ENCODE measurements around the gene ABCE1.
A peak's percentile ranks its signal among the peaks of the same experiment; 100 is the strongest.
"Not testable (repeated sequence)": the region's sequence is repeated elsewhere in the genome, so short reads cannot be mapped to it uniquely, and the experiment has no call there.

Gene ABCE1

DNA sequence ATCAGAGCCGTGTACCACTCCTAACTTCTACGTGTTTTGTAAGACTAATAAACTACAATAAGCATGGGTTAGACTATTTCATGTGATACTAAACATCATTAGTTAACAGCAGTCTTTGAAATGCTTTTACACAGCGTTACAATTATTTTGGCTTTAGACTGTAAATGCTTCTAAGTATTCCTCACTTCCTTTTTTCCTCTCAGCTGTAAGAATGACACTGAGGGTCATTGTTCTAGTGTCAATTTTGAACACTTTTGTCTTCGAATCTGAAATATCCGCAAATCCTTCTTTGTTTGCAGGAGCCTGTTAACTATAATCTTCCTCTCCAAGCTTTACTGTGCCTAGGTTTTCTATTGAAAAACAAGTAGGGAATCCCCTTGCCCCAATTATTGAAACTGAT, 1.5 kb downstream of the ABCE1 start:
- peak overlapping the region; percentile 72 to 94 (median 83) for H3K4me3 ChIP-seq

DNA sequence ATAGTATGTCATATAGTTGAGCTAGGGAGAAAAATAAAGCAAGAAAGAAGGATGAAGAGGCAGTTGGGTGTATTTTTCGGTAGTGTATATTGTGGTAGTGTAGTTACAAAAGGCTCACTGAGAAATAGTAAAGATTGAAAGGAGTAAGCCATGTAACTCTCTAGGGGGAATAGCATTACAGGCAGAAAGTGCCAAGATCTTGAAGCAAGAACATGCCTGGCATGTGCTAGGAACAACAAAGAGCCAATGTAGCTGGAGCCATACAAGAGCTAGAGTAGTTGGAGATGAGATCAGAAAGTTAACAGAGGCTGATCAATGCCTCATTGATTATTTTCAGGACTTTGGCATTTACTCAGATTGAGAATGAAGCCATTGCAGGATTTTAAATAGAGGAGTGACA, 3.0 kb downstream of the ABCE1 start:
- H3K4me3 ChIP-seq = no peak overlapping the region
- H3K27ac ChIP-seq = no peak overlapping the region

More for the DNA sequence above, 1.5 kb downstream of the ABCE1 start:
- H3K27ac ChIP-seq = peak overlapping the region in 8 of 21 experiments; percentile 13 to 97 (median 93)

DNA sequence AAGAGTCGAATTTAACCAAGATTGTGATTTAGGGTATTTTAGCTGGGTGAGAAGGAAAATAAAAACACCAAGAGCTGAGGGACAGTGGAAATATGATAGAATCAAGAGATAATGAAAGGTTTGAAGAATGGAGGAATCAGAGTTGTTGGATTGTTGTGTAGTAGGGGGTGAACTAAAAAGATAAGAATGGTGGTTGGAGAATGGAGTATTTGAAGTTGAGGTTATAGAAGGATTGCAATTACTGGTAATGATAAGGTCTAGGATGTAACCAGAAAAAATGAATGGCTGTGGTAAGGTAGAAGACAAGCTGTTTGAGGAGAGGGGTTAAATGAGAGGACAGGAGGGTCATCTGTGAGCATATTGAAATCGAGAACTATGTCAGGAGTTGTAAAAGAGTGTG, 4.5 kb downstream of the ABCE1 start:
- H3K27ac ChIP-seq = no peak overlapping the region
- H3K4me3 ChIP-seq = no peak overlapping the region

DNA sequence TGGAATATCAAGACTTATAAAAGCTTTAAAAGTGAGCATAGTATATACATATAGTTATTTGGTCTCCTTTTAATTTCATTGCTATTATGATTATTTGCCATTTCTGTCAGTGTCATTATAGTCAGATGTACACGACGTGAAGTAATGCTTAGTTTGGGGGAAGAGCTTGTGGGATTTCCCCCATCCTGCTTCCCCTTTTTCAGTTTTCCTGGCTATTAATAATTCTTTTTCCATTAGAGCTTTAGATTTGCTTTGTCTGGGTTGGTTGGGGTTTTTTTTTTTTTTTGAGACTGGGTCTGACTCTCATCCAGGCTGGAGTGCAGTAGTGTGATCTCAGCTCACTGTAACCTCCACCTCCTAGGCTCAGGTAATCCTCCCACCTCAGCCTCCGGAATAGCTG, 5.4 kb downstream of the ABCE1 start:
- Histone ChIP-seq H3K4me3 (no peak overlapping the region), H3K27ac (no peak overlapping the region)

DNA sequence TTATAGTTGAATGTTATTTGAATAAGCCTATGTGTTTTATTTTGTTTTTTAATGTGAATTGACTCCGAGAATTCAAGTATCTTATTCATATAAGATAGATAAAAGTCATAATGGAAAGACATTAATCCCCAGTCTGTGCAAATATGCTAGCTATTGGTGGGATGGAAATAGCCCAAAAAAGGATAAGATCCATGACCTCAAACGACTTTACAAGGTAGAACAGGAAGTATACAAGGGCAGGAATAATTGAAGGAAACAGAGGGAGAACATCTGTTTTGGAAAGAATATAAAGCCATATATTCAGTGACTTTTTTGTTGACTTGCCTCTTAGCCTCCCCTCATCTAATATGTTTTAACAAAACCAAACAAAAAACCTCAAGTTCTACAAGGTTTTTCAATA, 9.0 kb downstream of the ABCE1 start:
- Histone ChIP-seq H3K27ac (no peak overlapping the region), H3K4me3 (no peak overlapping the region)

DNA sequence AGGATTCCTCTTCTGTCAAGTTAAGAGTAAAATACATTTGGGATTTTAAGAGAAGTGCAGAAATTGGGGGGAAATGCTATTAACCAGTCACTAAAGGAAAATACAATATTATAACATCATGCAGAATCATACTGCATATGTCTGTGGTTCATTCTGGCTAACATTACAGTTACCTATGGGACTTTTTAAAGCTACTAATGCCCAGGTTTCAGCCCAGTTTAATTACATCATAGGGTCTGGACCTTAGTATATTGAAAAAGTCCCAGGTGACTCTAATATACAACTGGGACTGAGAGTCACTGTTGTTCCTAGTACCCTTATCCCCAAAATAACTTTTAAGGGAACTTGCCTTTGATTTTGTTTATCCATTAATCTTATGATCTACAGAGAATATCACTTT, 10.0 kb downstream of the ABCE1 start:
- Histone ChIP-seq H3K4me3 (no peak overlapping the region), H3K27ac (no peak overlapping the region)

DNA sequence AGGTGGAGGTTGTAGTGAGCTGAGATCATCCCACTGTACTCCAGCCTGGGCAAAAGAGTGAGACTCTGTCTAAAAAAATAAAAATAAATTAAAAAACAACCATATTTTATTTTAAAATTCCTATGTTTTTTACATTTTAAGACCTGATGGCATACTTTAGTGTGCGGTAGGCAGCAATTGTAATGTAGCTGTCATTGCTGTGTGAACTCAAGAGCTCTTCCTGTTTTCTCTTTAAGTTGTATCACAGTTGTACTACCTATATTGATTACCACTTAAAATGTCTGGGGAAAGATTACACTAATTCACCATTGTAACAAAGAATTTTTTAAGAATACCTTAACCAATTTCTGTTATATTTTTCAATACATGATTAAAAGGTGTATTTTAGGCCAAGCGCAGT, 27.3 kb downstream of the ABCE1 start:
- Histone ChIP-seq H3K4me3 (no peak overlapping the region), H3K27ac (peak overlapping the region in 3 of 21 experiments; percentile 36 to 72 (median 49))

DNA sequence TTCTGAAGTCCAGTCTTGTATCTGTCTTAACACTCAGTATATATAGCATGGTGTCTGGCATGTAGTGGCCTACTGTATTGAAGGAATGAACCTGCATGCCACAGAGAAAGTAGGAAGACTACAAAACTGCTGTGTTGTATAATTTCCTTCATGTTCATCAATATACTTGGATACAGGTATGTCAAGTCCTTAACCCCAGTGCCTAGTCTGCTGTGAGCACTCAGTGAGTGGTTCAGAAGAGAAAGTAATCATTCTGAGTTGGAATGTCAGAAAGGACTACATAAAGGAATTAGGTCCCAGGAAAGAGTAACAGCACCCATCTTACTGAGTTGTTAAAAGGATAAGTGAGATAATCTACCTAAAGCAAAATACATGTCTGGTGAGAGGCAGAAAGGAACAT, 32.0 kb downstream of the ABCE1 start:
- Histone ChIP-seq H3K27ac (no peak overlapping the region), H3K4me3 (no peak overlapping the region)

DNA sequence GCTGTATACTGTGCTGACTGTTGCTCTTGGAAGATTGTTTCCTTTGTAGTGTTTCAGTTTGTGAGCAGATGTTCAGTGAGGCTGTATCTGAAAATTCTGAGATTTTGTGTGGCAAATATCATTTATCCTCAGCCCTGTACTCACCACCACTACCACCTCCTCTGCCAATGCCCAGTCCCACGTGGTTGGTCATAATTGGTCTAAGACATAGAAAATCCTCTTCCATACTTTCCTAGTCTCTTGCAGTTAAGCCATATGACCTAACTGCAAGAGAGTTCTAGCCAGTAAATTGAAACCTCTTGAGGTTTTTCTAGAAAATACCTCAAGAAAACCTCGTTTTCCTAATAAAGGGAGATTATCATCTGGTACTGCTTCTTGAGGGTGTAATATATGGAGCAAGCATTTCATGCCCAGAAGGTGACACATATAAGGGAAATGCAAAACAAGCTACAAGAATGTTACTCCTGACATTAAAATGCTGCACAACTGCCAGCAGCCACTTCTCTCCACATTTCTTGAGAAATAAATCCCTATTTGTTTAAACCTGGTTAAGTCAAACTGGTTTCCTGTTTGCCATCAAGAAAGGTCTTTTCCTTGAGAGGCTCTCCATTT, 32.8 kb downstream of the ABCE1 start:
- H3K27ac ChIP-seq = peak overlapping the region in 2 of 21 experiments; percentile 11 to 19
- H3K4me3 ChIP-seq = no peak overlapping the region

DNA sequence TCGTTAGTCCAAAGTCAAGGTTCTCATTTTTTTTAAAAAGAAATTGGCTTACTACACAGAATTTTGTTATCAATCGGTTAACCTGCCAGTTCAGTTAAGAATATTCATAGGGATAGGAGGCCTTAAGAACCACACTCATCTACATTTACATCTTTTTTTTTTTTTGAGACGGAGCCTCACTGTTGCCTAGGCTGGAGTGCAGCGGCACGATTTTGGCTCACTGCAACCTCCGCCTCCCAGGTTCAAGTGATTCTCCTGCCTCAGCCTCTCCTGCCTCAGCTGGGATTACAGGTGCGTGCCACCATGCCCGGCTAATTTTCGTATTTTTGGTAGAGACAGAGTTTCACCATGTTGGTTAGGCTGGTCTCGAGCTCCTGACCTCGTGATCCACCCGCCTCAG, 33.7 kb downstream of the ABCE1 start:
- peak overlapping the region in 1 of 21 experiments; percentile 11 for H3K27ac ChIP-seq
- H3K4me3 ChIP-seq = no peak overlapping the region

DNA sequence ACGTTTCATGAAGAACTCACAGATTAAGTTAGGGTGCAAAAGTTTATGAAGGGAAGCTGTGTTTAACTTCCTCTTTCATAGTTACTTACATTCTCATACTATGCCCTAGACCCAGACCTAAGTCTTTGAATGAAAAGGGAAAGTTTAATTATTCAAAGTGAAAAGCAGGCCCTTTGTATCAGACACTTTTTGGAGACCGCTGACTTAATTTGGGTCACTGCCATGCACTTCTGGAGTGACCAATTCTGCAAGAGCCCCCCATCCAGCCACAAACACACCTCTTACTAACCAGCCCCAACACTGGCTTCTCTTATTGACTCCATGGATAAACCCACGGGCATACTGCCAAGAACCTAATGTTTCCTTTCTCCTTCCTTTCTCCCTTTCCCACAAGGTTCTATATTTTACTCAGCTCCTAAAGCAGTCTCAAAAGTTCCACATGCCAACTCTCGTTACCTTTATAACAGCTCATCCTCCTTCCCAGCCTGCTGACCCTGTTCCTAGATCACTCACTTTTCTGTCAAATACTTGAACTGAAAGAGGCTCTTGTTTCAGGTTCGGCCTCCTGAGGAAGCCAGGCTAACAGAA, 34.5 kb downstream of the ABCE1 start:
- peak overlapping the region in 2 of 21 experiments; percentile 27 to 32 for H3K27ac ChIP-seq
- no peak overlapping the region for H3K4me3 ChIP-seq

DNA sequence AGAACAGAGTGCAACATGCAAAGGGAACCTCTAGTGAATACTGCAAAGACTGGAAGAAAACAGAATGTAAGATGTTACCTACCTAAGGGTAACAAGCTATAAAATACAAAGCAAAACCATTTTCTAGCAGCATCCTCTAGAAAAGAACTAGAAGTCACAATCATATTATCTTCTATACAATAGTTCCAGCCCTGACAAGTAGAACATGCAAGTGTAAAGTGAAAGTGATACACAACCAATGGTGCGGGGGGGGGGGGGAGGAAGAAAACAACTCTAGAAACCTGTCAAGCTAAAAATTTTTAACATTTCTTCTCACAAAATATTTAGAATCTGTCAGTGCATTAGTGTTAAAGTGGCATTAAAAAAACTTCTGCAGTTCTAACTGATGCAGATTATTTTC, 38.1 kb downstream of the ABCE1 start:
- not testable (repeated sequence) for H3K27ac ChIP-seq

DNA sequence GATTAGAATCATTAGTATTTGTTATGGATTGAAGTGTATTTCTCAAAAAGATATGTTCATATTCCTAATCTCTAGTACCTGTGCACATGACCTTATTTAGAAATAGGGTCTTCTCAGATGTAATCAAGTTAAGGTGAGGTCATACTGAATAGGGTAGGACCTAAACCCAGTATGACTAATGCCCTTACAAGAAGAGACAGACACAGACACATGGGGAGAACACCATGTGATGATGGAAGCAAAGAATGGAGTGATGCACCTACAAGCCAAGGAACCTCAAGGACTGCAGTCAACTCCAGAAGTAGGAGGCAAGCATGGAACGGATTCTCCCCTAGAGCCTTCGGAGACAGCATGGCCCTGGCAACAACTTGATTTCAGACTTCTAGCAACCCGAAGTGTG, 50.9 kb downstream of the ABCE1 start:
- no peak overlapping the region for H3K27ac ChIP-seq
- H3K4me3 ChIP-seq = no peak overlapping the region

More for the DNA sequence above, 38.1 kb downstream of the ABCE1 start:
- H3K4me3 ChIP-seq = not testable (repeated sequence)

DNA sequence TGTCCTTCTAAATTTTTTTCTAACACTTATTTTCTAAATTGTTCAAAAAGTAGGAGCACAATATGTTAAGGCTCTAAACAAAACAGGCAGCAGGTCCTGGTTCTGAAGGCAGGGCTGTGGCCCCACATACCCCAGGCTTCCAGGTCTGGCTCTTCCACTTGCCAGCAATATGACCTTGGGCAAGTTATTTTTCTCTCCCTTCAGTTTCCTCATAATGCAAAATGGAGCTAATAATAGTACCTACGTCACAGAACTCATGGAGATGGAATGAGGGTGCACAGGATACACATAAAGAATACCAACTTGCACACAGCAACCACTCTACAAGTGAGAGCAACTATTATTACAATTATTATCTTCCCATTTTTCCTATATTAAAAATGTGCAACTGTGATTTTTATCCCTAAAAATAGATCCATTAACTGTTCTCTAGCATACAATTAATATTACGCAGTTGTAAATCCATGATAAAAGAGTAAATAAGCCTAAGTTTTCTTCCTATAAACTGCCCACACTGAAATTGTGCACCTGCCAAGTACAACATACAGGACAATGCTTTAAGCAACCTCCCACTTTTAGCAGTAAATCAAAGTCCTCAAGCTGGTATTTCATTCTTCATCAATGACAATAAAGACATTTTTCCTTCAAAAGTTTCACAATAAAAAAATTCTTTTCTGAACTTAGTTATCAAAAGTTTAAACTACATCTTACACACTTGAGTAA, 55.2 kb downstream of the ABCE1 start:
- no peak overlapping the region for H3K4me3 ChIP-seq
- H3K27ac ChIP-seq = no peak overlapping the region

DNA sequence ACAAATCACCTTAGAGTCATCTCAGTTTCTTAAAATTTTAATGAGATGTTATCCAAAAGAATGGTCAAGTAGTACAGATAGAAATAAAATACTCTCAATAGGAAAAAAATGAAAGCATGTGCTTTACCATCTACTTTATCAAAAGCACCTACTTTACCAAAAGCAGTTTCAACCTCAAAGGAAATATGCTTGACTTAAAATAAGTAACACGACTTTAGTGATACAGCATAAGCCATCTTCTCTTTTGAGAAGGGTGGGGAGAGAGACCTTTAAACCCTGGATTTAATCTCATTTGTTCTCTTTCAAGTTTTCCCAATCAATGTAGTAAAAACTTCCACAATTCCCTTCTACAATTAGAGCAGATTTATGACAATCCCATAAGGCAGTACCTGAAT, 55.8 kb downstream of the ABCE1 start:
- Histone ChIP-seq H3K27ac (no peak overlapping the region), H3K4me3 (no peak overlapping the region)

DNA sequence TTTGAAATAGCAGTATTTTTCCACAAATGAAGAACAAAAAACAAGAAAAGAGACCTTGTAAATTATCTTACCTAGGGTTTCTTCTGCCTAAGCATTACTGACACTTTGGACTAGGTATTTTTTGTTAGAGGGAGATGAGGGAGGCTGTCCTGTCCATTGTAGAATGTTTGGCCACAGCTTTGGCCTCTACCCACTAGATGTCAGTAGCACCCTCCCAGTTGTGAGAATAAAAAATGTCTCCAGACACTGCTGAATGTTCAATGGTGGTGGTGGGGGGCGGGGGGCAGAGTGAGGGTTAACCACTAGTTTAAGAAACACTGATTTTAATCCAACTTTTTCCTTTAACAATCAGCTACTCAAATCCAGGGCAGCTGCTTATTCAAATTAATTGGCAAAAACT, 56.5 kb downstream of the ABCE1 start:
- Histone ChIP-seq H3K4me3 (no peak overlapping the region), H3K27ac (no peak overlapping the region)

DNA sequence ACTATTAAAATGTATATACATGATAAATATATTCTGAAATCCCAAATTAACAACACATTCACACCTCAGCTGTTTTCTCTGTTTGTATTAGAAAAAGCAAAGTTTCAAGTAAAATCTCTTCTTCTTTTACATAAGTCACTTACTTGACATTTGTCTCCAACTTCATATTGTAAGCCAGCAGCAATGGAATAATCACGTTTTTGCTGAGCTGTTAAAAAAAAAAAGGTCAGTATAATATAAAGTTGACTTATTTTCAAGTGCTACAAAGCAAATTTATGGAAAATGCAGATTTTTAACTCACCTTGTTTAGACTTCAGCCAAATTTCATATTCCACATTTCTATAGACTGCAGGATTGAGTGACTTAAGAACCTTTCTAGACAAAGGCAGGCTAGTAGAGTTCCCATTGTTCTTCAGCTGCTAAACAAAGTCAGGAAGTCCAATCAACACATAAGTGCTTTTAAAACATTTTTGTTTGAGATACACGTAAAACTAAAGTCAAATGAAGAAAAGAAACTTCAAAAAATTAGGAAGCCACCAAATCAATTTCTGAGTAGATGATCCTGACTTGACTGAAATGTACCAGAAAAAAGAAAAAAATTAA, 57.3 kb downstream of the ABCE1 start:
- Histone ChIP-seq H3K27ac (no peak overlapping the region), H3K4me3 (no peak overlapping the region)

DNA sequence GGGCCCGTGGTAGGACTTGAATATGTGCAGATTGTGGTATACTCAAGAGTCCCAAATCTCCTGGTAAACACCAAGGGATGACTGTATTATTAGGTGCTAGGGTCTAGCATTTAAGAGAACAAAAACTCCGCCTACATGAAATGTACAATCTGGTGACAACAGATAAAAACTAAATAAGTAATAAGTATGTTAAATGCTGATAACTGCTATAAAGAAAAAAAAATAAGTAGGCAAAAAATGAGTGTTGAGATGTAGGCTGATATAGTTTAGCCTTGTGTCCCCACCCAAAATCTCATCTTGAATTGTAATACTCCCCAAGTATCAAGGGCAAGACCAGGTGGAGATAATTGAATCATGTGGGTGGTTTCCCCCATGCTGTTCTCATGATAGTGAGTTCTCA, 58.9 kb downstream of the ABCE1 start:
- Histone ChIP-seq H3K27ac (no peak overlapping the region), H3K4me3 (no peak overlapping the region)

DNA sequence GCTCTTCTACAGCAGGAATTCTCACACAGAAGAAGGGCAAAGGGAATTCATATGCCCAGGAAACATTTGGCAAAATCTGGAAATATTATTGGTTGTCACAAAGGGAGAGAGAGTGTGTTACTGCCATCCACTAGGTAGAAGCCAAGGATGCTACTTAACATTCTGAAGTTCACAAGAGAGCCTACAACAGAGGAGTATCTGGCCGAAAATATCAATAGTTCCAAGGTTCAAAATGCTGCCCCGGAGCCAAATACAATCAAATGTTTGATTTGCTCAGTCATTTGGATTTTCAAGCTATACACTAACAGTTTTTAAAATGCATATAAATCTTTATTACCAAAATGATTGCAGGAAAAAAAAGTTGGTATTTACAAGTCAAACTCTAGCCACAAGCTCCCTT, 63.4 kb downstream of the ABCE1 start:
- no peak overlapping the region for H3K4me3 ChIP-seq

DNA sequence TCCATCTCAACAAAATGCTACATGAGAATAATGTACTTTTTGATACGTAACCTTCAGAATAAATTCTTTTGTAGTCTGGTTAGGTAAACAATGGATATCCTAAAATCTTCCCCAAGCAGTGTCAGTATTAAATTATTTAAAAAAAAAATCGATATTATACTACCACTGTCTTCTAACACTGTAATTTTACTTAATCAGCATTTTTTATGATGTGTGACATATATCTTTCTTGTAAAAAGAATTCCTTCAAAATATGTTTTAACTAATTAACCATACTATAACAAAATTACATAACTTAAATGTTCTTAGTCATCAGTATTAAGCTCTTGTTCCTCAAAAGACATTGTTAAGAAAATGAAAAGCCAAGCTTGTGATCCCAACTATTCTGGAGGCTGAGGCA, 69.8 kb downstream of the ABCE1 start:
- Histone ChIP-seq H3K27ac (no peak overlapping the region), H3K4me3 (no peak overlapping the region)

More for the DNA sequence above, 63.4 kb downstream of the ABCE1 start:
- H3K27ac ChIP-seq = no peak overlapping the region

All from skin epidermis (tissue), 12 donors.